Neural progenitor cell (in vitro differentiated cells): Measurements from ENCODE around the gene RHAG.

ENCODE experiments used
- EZH2phosphoT487 ChIP-seq: fragments of 200-600 bp; sonication (generic); IDR thresholded peaks from 2 replicates; pipeline ENCODE4 v1.6.1; 2017; ENCODE audit warnings: antibody characterized with exemption
- TF ChIP-seq, protein P1 (sequence below): fragments of 200-600 bp; sonication (generic); IDR thresholded peaks from 2 replicates; pipeline ENCODE4 v1.5.1; 2017; ENCODE audit warnings: antibody characterized with exemption, mild to moderate bottlenecking

- TF ChIP-seq, protein P1, sequence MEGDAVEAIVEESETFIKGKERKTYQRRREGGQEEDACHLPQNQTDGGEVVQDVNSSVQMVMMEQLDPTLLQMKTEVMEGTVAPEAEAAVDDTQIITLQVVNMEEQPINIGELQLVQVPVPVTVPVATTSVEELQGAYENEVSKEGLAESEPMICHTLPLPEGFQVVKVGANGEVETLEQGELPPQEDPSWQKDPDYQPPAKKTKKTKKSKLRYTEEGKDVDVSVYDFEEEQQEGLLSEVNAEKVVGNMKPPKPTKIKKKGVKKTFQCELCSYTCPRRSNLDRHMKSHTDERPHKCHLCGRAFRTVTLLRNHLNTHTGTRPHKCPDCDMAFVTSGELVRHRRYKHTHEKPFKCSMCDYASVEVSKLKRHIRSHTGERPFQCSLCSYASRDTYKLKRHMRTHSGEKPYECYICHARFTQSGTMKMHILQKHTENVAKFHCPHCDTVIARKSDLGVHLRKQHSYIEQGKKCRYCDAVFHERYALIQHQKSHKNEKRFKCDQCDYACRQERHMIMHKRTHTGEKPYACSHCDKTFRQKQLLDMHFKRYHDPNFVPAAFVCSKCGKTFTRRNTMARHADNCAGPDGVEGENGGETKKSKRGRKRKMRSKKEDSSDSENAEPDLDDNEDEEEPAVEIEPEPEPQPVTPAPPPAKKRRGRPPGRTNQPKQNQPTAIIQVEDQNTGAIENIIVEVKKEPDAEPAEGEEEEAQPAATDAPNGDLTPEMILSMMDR = no peak
- no peak for TF ChIP-seq EZH2phosphoT487
Observed at GRCh38 chr6:49626811-49627210, 9.8 kb downstream of the RHAG start.
